ENCODE measurements around the gene MVK.
"Not testable (repeated sequence)": the region's sequence is repeated elsewhere in the genome, so short reads cannot be mapped to it uniquely, and the experiment has no call there.

Gene MVK

GRCh38 chr12:109592195-109592904 is 18.8 kb downstream of the MVK start:
- DNase-seq: no peak

GRCh38 chr12:109592905-109593272 is 19.3 kb downstream of the MVK start:
- DNase-seq: no peak

GRCh38 chr12:109594556-109595317 is 21.1 kb downstream of the MVK start:
- DNase-seq: no peak

- no peak for DNase-seq
These were observed 21.8 kb downstream of the MVK start for GRCh38 chr12:109595321-109595902.

GRCh38 chr12:109596418-109597244 is 23.0 kb downstream of the MVK start:
- DNase-seq: no peak

- no peak for DNase-seq
These were observed 23.8 kb downstream of the MVK start for GRCh38 chr12:109597414-109597794.

- peak; percentile 79 for DNase-seq
These were observed 24.3 kb downstream of the MVK start for GRCh38 chr12:109597795-109598427.

GRCh38 chr12:109598428-109598854 is 24.8 kb downstream of the MVK start:
- no peak for DNase-seq

GRCh38 chr12:109599087-109599486 is 25.5 kb downstream of the MVK start:
- DNase-seq: no peak

GRCh38 chr12:109600481-109600880 is 26.9 kb downstream of the MVK start:
- no peak for DNase-seq

GRCh38 chr12:109600995-109601394 is 27.4 kb downstream of the MVK start:
- DNase-seq: no peak

- no peak for DNase-seq
These were observed 28.0 kb downstream of the MVK start for GRCh38 chr12:109601557-109601956.

GRCh38 chr12:109602132-109602531 is 28.5 kb downstream of the MVK start:
- DNase-seq: not testable (repeated sequence)

- no peak for DNase-seq
These were observed 30.6 kb downstream of the MVK start for GRCh38 chr12:109604132-109604585.

- DNase-seq: no peak
These were observed 31.4 kb downstream of the MVK start for GRCh38 chr12:109605016-109605415.

- DNase-seq: no peak
These were observed 32.1 kb downstream of the MVK start for GRCh38 chr12:109605599-109606228.

GRCh38 chr12:109606320-109607028 is 32.9 kb downstream of the MVK start:
- DNase-seq: no peak

- DNase-seq: no peak
These were observed 34.0 kb downstream of the MVK start for GRCh38 chr12:109607618-109608017.

GRCh38 chr12:109608270-109608669 is 34.7 kb downstream of the MVK start:
- no peak for DNase-seq

- no peak for DNase-seq
These were observed 35.2 kb downstream of the MVK start for GRCh38 chr12:109608793-109609192.

- DNase-seq: no peak
These were observed 35.7 kb downstream of the MVK start for GRCh38 chr12:109609342-109609741.

Measured in EL (cell line).